Measurements from ENCODE around the gene JAG2. TPM values are rescaled to one million over a fixed set of nuclear protein-coding genes. Genes with fewer than 3 reads are reported as not detected.

The JAG2 gene
- total and polyA plus RNA-seq, 2 of the 4 experiments (the other 2 are of a cell fraction), result 0.18 to 0.58 TPM

DNA sequence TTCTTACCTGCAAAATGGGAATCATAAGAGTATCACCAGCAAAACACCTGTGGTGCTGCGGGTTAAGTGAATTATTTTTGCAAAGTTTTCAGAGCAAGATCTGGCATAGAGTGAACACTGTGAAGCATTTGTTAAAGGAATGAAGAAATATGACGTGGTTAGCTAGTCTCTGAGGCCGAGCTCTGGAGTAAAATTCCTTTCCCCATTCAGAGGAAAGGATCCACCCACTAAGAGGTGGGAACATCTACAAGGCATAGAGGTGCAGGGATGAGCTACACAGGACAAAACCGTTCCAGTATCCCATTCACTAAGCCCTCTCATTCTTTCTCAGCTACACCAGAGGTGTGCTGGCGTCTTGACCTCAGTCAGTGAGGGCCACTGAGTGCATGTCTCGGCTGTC lies 48.5 kb downstream of the JAG2 start:
- no TSS peak for BruUV-seq (replicated peaks)
- peaks cover 14% of the 10 kb centered on the region for H3K9me3 ChIP-seq (ENCODE audit: control insufficient read depth, insufficient read depth, low read length)
- intact Hi-C loops (cut with micrococcal nuclease) (no loop called here), in situ Hi-C loops (cut with MboI; ENCODE audit: low sequenced_read_pairs) (no loop called here), dilution Hi-C loops (cut with HindIII; ENCODE audit: low sequenced_read_pairs, unreplicated experiment) (no loop called here)
- ATAC-seq (ENCODE audit: low read depth), result no peak
- H4K8ac ChIP-seq (ENCODE audit: low read depth in 2 of 2, low read length in 2 of 2), result no peak overlapping the region
- no peak overlapping the region for H2BK15ac ChIP-seq (ENCODE audit: low read depth, low read length)
- no peak overlapping the region for H3K9ac ChIP-seq (ENCODE audit: low read depth, low read length)
- H3K79me1 ChIP-seq (ENCODE audit: low read depth in 1 of 2, low read length in 2 of 2), result no peaks in the 10 kb centered on the region
- H3K56ac ChIP-seq (ENCODE audit: extremely low read depth, insufficient read depth, low read length), result no peak overlapping the region
- CTCF ChIA-PET, result no interaction called here
- H4K5ac ChIP-seq (ENCODE audit: low read depth, low read length), result no peak overlapping the region
- POLR2A ChIA-PET (ENCODE audit: unreplicated experiment), result no interaction called here
- no peak overlapping the region for H2AK5ac ChIP-seq (ENCODE audit: low read depth, low read length)
- no peak overlapping the region for H3K4me3 ChIP-seq (ENCODE audit: insufficient read depth, low read depth, low read length)
- no peaks in the 10 kb centered on the region for H4K20me1 ChIP-seq (ENCODE audit: insufficient read depth, low read length)
- H2AK9ac ChIP-seq (replicated peaks; ENCODE audit: low read depth, low read length, poor library complexity), result no peak overlapping the region
- 20% methylated on average over 1 of the region's 6 CpGs; no CpG with 5 or more reads in 1 of the 2 experiments for WGBS, 2 experiments (ENCODE audit: extremely low coverage in 2 of 2, insufficient read length in 1 of 2)
- H2BK5ac ChIP-seq (ENCODE audit: low read depth, low read length, poor library complexity, severe bottlenecking), result no peak overlapping the region
- H3K4ac ChIP-seq (ENCODE audit: low read depth, low read length), result no peak overlapping the region
- no peak for DNase-seq
- H2BK120ac ChIP-seq (ENCODE audit: low read depth, low read length), result no peak overlapping the region
- no peaks in the 10 kb centered on the region; the same call in 1 of the 2 replicates for H3K9me1 ChIP-seq (ENCODE audit: insufficient read depth, low read length)
- no peak overlapping the region for H2BK20ac ChIP-seq (ENCODE audit: low read depth, low read length)
- no peak overlapping the region for H3K27ac ChIP-seq (ENCODE audit: insufficient read depth, low read length)
- no peak overlapping the region for H2AFZ ChIP-seq (replicated peaks; ENCODE audit: low read length, poor library complexity)
- no peak overlapping the region for H3K23ac ChIP-seq (ENCODE audit: low read depth, low read length)
- H3K27me3 ChIP-seq (ENCODE audit: control insufficient read depth, insufficient read depth, low read length), result peaks cover 66% of the 10 kb centered on the region
- no peak overlapping the region for H4K91ac ChIP-seq (ENCODE audit: insufficient read depth, low read depth, low read length)
- TF ChIP-seq POLR2A (IDR thresholded peaks at IDR 0.05; ENCODE audit: low read depth, low read length) (no peak), MXI1 (IDR thresholded peaks at IDR 0.05; ENCODE audit: borderline replicate concordance, low read depth, low read length) (no peak)
- no peaks in the 10 kb centered on the region for H3K4me1 ChIP-seq (ENCODE audit: control insufficient read depth, insufficient read depth, low read length)
- no peak overlapping the region for H3K18ac ChIP-seq (ENCODE audit: low read depth, low read length)
- no peak overlapping the region for H3K14ac ChIP-seq (replicated peaks; ENCODE audit: low read depth, low read length)
- no peaks in the 10 kb centered on the region for H3K36me3 ChIP-seq (ENCODE audit: control insufficient read depth, insufficient read depth, low read length)
- H3K4me2 ChIP-seq (ENCODE audit: low read depth, low read length), result no peak overlapping the region

Measured in IMR-90 (cell line).